NCI-H187 treated with DMSO at 0.1 percent for 48 hours (cell line): ENCODE measurements around the gene BCAS3.
A peak's percentile ranks its signal among the peaks of the same experiment; 100 is the strongest.

Source experiments
- DNase-seq: peaks from one replicate; lab custom pipeline; 2025; lab: John Stamatoyannopoulos, UW

The BCAS3 gene

GRCh38 chr17:61363601-61364462 lies 686.2 kb downstream of the BCAS3 start:
- DNase-seq, result no peak

GRCh38 chr17:61364463-61364846 lies 686.8 kb downstream of the BCAS3 start:
- DNase-seq, result no peak

DNA sequence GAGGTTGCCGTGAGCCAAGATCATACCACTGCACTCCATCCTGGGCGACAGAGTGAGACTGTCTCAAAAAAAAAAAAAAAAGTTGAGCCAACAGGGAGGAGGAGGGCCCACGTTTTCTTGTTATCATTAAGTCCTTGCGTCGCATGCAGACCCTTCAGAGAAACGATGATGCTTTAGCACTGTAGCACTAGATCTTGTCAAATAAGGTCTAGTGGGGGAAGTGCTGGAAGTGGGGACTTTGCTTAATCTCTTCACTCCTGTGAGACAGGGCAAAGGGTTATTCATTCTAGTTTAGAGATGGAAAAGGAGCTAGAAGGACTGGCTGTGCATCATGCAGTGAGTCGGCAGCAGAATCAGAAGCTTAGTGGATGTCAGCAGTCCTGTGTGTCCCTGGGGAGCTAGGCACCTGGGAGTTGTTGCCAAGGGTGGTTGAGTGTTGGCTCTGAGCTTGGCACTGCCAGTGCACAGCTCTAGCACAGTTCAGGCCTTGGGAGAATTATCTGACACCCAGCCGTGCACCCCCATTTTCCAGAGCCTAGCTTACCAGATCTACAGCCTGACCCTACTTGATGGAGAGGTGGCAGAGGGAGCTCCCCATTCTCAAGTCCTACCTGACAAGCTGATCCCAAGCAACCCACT lies 688.5 kb downstream of the BCAS3 start:
- no peak for DNase-seq

DNA sequence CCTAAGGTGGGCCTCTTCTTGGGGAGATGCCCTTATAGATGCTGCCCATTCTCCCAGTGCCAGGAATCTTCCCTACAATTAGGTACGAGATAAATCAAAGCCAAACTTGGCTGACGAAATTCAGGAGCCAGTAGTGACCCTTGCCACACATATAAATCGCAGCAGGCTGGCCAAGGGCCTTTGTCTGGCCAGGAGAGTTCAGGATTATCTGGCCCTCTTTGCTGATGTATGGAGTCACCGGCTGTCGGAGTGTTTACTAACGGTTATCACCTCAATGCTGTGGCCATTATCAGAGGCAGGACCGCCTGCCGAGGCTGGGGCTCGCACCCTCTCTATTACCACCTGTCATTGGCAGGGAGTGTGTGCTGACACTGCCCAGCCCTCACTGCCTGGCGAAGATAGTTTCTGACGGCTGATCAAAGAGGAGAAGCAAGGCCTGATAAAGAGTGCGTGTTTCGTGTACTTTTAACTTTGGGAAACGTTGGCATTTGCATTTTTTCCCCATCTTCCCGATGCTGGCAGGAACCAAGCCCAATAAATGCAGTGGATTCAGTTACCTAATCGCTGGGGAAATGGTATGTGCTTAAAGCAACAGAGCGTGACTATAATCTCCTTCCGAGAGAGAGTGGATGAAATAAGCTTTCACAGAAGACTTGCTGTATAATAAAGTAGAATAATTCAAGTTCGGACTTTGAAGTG lies 689.2 kb downstream of the BCAS3 start:
- peak; percentile 42 for DNase-seq

GRCh38 chr17:61368049-61368831 lies 690.6 kb downstream of the BCAS3 start:
- DNase-seq, result no peak

DNA sequence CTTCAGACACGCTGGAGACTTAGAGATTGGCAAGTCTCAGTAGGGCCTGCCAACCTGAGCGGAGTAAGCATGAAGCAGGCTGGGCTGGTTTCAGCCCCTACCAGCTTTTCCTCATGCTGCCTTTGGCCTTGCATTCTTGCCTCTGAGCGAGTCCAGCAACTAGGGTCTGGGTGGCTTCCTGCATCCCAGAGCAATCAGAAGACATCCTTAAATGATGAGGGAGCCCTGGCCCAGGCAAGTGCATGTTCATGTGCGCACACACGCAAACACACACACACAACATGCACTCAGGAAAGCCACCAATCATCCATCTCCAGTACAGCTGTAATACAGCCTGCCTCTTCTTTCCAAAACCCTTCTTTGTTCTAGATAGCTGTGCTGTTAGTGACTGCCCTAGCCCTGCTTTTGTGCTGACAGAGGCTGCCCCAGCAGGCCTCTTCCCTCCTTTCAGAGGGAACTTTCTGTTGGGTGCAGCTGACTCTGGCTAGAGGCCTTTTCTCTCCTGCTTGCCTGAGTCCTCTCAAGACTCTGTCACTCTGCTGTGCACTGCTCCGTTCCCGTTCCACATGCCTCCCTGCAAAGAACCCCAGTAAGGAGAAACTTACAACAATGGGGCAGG lies 691.3 kb downstream of the BCAS3 start:
- no peak for DNase-seq

DNA sequence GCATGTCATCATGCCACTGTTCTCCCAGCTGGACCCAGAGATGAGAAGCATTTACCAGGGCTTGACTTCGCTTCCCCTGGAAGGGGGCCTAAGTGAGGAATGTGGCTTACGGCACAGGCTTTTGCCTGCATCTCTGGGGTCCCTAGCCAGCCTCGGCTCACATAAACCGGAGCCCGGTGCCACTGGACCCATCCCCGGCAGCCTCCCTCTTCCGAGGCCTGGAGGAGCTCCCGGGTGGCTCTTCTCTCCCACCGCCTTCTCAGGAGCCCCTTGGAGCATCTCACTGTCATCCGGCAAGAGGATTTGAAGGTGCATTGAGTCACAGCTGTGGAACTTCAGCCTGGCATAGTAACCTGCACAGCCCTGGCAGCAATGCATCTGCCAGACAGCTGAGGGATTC lies 692.1 kb downstream of the BCAS3 start:
- DNase-seq, result no peak

GRCh38 chr17:61371179-61371578 lies 693.5 kb downstream of the BCAS3 start:
- DNase-seq, result no peak

DNA sequence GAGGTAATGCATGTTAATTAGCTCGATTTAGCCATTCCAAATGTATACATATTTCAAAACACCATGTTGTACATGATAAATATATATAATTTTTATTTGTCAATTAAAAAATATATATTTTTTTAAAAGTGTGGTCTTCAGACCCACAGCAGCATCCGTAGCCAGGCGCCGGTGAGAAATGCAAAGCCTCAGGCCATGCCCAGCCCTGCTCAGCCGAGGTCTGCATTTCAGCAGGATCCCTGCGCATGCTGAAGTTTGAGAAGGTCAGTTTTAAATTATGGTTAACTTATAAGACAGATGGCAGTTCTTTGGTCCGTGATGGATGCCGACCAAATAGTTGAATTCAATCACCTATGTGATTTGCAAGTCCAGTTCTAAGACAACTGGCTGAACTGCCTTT lies 694.0 kb downstream of the BCAS3 start:
- DNase-seq, result no peak

DNA sequence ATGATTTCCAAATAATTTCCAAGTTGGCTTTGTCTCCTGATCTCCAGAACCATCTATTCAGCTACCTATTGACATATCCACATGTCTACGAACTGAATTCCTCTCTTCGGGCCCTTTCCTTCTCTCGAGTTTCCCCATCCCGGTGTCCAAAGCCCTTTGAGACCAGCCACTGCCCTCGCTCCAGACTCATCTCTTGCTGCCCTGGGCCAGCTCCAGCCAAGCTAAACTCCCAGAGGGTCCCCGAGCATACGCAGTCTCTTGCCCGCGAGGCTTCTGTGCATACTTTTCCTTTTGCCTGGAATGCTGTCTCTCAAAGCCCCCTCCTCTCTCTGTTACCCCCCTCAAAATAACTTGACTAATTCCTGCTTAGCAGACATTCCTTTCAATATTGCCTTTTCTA lies 694.8 kb downstream of the BCAS3 start:
- DNase-seq, result no peak

GRCh38 chr17:61376931-61377838 lies 699.5 kb downstream of the BCAS3 start:
- DNase-seq, result no peak

DNA sequence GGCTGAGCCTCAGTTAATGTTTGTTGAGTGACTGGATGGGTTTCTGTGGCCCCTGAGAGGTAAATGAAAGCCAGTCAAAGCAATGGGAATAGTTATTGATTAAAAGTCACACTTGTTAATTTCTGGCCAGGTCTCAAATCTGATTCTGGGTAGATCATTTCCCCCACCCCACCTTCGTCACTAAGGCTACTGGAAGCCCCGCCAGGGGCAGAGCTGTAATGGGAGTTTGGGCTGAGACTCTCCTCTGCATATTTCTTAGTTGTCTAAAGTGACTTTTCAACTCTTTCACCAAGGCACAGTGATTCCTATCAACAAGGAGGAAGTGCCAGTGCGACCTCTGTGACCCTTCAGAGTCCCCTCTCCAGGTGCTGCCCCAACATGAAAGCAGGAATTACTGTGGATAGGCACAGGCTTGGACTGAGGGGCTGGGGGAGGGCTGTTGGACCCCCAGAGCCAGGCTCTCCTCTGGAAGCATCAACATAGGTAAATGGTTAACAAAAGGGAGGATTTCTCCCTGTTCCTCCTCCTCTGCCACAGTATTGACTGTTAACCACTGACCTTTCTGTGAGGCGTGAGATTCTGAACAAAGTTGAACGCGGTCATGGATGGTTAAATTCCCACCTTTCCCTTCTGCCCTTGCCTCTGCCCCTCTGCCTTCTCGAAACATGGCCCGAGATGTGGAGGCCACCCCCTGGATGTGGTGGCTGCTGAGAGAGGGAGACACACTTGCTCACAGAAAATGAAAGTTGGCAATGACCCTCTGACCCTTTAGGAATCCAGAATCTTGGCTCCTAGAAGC lies 701.2 kb downstream of the BCAS3 start:
- no peak for DNase-seq

DNA sequence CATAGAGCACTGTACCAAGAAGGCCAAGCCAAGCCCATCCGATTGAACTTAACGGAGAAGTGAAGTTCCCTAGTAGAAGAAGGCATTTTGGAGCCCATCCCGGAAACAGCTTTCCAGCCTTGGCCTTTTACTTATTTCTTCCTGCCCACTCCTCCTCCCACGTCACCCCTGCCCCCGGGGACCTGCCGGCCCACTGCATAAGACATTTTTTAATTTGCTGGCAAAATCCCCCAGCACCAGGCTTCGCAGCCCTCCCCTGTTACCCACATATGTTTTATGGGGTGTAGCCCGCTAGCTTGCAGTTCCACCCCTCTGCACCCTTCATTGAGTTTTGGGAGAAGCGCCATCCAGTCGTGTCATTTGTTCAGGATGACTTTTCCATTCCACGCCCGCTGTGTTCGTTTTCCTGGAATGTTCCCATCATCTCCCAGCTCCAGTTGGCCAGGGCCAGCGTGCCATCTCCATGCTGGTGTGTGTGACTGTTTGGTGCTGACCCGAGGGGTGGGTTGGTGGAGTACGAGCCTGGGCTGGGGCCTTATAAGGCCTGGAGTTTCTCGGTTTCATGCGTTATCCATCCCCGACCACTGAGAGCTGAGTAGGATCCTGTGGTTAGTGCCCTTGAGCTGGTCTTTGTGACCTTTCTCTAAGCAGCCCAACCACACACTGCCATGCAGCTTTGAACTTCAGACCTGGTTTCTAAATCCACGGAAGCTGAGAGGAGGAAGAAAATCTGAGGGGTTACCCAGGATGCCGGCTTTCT lies 702.0 kb downstream of the BCAS3 start:
- DNase-seq, result no peak

GRCh38 chr17:61380217-61380835 lies 702.7 kb downstream of the BCAS3 start:
- no peak for DNase-seq

GRCh38 chr17:61380836-61381525 lies 703.3 kb downstream of the BCAS3 start:
- DNase-seq, result no peak

GRCh38 chr17:61381537-61381936 lies 703.9 kb downstream of the BCAS3 start:
- DNase-seq, result no peak

- no peak for DNase-seq
These were observed 705.4 kb downstream of the BCAS3 start for GRCh38 chr17:61382796-61383688.
